Measurements from ENCODE around the gene AFF3. TPM values are rescaled to one million over a fixed set of nuclear protein-coding genes. Genes with fewer than 3 reads are reported as not detected.

The AFF3 gene
- total and polyA plus RNA-seq, 2 of the 13 experiments (the other 11 are each of a cell fraction or from before 2014, with no cell fraction given) = not detected

- H3K9ac ChIP-seq (ENCODE audit: insufficient read depth, low read depth, low read length) = no peak overlapping the region
- peaks cover 5 to 59% of the 10 kb centered on the region in 2 experiments; a peak in 4 of 5 replicates for H3K27me3 ChIP-seq (ENCODE audit: control insufficient read depth in 1 of 2, insufficient read depth in 2 of 2, low read length in 2 of 2)
- ChIA-PET CTCF (ENCODE audit: low intra/inter-chr PET ratio, low total read pairs) (no interaction called here), POLR2A (no interaction called here)
- no peak for FAIRE-seq
- no peak for ATAC-seq
- in situ Hi-C loops (cut with HindIII; ENCODE audit: extremely low pct_ligation_motif_present, low pct_unique_long_range_greater_than_20kb) = no loop called here
- no peaks in the 10 kb centered on the region for H3K36me3 ChIP-seq (replicated peaks in 1 of 2; ENCODE audit: control insufficient read depth in 1 of 2, insufficient read depth in 2 of 2, low read length in 2 of 2)
- no peak overlapping the region for H3K4me2 ChIP-seq (ENCODE audit: low read depth, low read length)
- H3K4me1 ChIP-seq (ENCODE audit: insufficient read depth, low read length) = peaks cover 32% of the 10 kb centered on the region
- no peak overlapping the region for H3K27ac ChIP-seq (ENCODE audit: extremely low read length, insufficient read depth, low read length)
- intact Hi-C loops (cut with micrococcal nuclease; ENCODE audit: unreplicated experiment) = no loop called here
- no peak overlapping the region for H2AFZ ChIP-seq (ENCODE audit: low read length)
- no peak for TF ChIP-seq HDAC2 (CRISPR knock-in tag; IDR thresholded peaks at IDR 0.05)
- no peak for TF ChIP-seq ETS1 (CRISPR knock-in tag; IDR thresholded peaks at IDR 0.05)
- no peak for TF ChIP-seq FOSL2 (CRISPR knock-in tag; IDR thresholded peaks at IDR 0.05)
- no peak overlapping the region for H3K4me3 ChIP-seq (replicated peaks in 1 of 3; ENCODE audit: insufficient read depth in 1 of 3, low read depth in 2 of 3, low read length in 3 of 3)
- no peak for DNase-seq (ENCODE audit: low spot score)
- no TSS peak for BruUV-seq (replicated peaks)
- H3K9me3 ChIP-seq (ENCODE audit: low read length) = no peaks in the 10 kb centered on the region
- no peaks in the 10 kb centered on the region for H4K20me1 ChIP-seq (ENCODE audit: insufficient read depth, low read length)
- WGBS (ENCODE audit: low lambda C conversion rate) = 60% methylated on average over 3 of the region's 3 CpGs
- H3K79me2 ChIP-seq (ENCODE audit: insufficient read depth, low read length) = no peaks in the 10 kb centered on the region
Observed at GRCh38 chr2:100073110-100073509, 69.3 kb downstream of the AFF3 start.

- intact Hi-C loops (cut with micrococcal nuclease; ENCODE audit: unreplicated experiment) (no loop called here), in situ Hi-C loops (cut with HindIII; ENCODE audit: extremely low pct_ligation_motif_present, low pct_unique_long_range_greater_than_20kb) (no loop called here)
- ChIA-PET POLR2A (no interaction called here), CTCF (ENCODE audit: low intra/inter-chr PET ratio, low total read pairs) (no interaction called here)
- Histone ChIP-seq H3K79me2 (ENCODE audit: insufficient read depth, low read length) (no peaks in the 10 kb centered on the region), H3K9me3 (ENCODE audit: low read length) (no peaks in the 10 kb centered on the region), H3K27ac (ENCODE audit: extremely low read length, insufficient read depth, low read length) (no peak overlapping the region), H3K27me3 (ENCODE audit: control insufficient read depth in 1 of 2, insufficient read depth in 2 of 2, low read length in 2 of 2) (peaks cover 5 to 54% of the 10 kb centered on the region in 2 experiments; a peak in 4 of 5 replicates), H2AFZ (ENCODE audit: low read length) (no peak overlapping the region), H3K36me3 (replicated peaks in 1 of 2; ENCODE audit: control insufficient read depth in 1 of 2, insufficient read depth in 2 of 2, low read length in 2 of 2) (no peaks in the 10 kb centered on the region), H3K4me1 (ENCODE audit: insufficient read depth, low read length) (peaks cover 39% of the 10 kb centered on the region), H4K20me1 (ENCODE audit: insufficient read depth, low read length) (no peaks in the 10 kb centered on the region), H3K4me3 (replicated peaks in 1 of 3; ENCODE audit: insufficient read depth in 1 of 3, low read depth in 2 of 3, low read length in 3 of 3) (no peak overlapping the region), H3K4me2 (ENCODE audit: low read depth, low read length) (no peak overlapping the region), H3K9ac (ENCODE audit: insufficient read depth, low read depth, low read length) (no peak overlapping the region)
- no TSS peak for BruUV-seq (replicated peaks)
- DNase-seq (ENCODE audit: low spot score) = no peak
- FAIRE-seq = no peak
- ATAC-seq = no peak
- WGBS (ENCODE audit: low lambda C conversion rate) = 16% methylated on average over 3 of the region's 3 CpGs
- TF ChIP-seq ZNF563 (CRISPR knock-in tag; IDR thresholded peaks at IDR 0.05) (no peak), CSRNP1 (CRISPR knock-in tag; IDR thresholded peaks at IDR 0.05) (no peak), STAG1 (CRISPR knock-in tag; IDR thresholded peaks at IDR 0.05) (no peak), ZBTB38 (CRISPR knock-in tag; IDR thresholded peaks at IDR 0.05) (no peak), MLX (CRISPR knock-in tag; IDR thresholded peaks at IDR 0.05) (no peak), ZNF800 (CRISPR knock-in tag; IDR thresholded peaks at IDR 0.05) (no peak), NRL (CRISPR knock-in tag; IDR thresholded peaks at IDR 0.05; ENCODE audit: borderline replicate concordance) (no peak), BCL3 (CRISPR knock-in tag; IDR thresholded peaks at IDR 0.05) (no peak)
Observed at GRCh38 chr2:100072503-100072902, 69.9 kb downstream of the AFF3 start.

Data from HepG2 (cell line).